NCI-H524 (cell line): ENCODE measurements around the gene TMEM176A.
"Not testable (repeated sequence)": the region's sequence is repeated elsewhere in the genome, so short reads cannot be mapped to it uniquely, and the experiment has no call there.

ENCODE experiments used
- DNase-seq, 2 experiments: peaks; one replicate each; lab custom pipeline; 2025; lab: John Stamatoyannopoulos, UW

TMEM176A gene

GRCh38 chr7:150788474-150789269 lies 11.9 kb upstream of the TMEM176A start:
- no peak for DNase-seq

- no peak for DNase-seq
Measured at GRCh38 chr7:150790416-150791075, 10.0 kb upstream of the TMEM176A start.

GRCh38 chr7:150791304-150791703 lies 9.3 kb upstream of the TMEM176A start:
- no peak for DNase-seq

GRCh38 chr7:150791746-150792452 lies 8.7 kb upstream of the TMEM176A start:
- no peak for DNase-seq

- DNase-seq, result no peak
Measured at GRCh38 chr7:150793569-150794238, 6.9 kb upstream of the TMEM176A start.

- no peak for DNase-seq
Measured at GRCh38 chr7:150797661-150798060, 2.9 kb upstream of the TMEM176A start.

GRCh38 chr7:150799156-150799555 lies 1.4 kb upstream of the TMEM176A start:
- no peak for DNase-seq

- peak in 1 of 2 experiments; percentile 20 for DNase-seq
Measured at GRCh38 chr7:150799741-150800580, 608 bp upstream of the TMEM176A start, which contains the start of gene TMEM176B. TSS of gene TMEM176B (minus strand) at chr7:150800364. CDS start at chr7:150796569, 3,795 bp downstream.

- no peak for DNase-seq
Measured at GRCh38 chr7:150801242-150801945, 825 bp downstream of the TMEM176A start.

GRCh38 chr7:150801946-150802771 lies 1.6 kb downstream of the TMEM176A start:
- peak in 1 of 2 experiments; percentile 75 for DNase-seq

GRCh38 chr7:150803161-150803860 lies 2.7 kb downstream of the TMEM176A start:
- DNase-seq, result no peak

GRCh38 chr7:150804802-150805201 lies 4.2 kb downstream of the TMEM176A start:
- no peak for DNase-seq

- DNase-seq, result no peak
Measured at GRCh38 chr7:150805864-150806263, 5.3 kb downstream of the TMEM176A start.

- DNase-seq, result no peak
Measured at GRCh38 chr7:150806454-150806853, 5.9 kb downstream of the TMEM176A start.

GRCh38 chr7:150806863-150807262 lies 6.3 kb downstream of the TMEM176A start:
- DNase-seq, result no peak

GRCh38 chr7:150807616-150808438 lies 7.3 kb downstream of the TMEM176A start:
- DNase-seq, result not testable (repeated sequence)

GRCh38 chr7:150814328-150815001 lies 13.9 kb downstream of the TMEM176A start:
- DNase-seq, result no peak
